ENCODE measurements around the gene WNK4.
A peak's percentile ranks its signal among the peaks of the same experiment; 100 is the strongest.
"Not testable (repeated sequence)": the region's sequence is repeated elsewhere in the genome, so short reads cannot be mapped to it uniquely, and the experiment has no call there.

WNK4 gene

DNA sequence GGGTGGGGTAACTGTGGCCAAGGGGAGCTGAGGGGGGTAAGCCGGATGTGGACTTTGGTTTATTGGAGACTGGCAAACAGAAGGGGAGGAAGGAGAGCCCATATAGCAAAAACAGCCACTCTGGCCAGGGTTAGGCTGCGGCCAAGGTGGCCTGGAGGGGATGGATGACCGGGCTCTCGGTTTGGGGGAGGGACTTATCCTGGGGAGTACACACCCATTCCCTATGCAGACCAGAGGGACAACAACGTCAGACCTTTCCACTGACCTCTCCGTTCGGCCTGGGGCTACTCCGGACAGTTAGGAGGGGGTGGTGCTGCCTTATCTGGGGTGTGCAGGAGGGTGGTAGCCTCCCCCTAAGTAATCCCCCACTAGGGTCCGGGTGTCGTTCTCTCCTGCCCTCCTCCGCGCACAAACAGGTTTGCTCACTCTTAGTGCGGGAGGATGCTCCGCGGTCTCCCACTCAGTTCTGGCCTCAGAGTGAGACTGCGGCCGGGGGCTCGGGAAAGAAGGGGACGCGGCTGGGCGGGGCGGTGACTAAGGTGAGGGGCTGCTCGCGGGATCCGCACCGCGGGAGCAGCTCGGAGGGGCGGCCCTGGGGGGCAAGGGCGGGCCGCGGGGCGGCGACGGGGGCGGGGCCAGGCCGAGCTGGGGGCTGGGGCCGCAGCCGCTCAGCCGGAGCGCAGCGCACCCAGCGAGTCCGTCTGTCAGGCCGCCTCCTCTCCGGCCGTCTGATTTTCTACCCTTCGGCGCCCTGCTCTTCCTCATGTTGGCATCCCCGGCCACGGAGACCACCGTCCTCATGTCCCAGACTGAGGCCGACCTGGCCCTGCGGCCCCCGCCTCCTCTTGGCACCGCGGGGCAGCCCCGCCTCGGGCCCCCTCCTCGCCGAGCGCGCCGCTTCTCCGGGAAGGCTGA is at the start of gene WNK4:
Gene WNK4 (plus strand): TSS at position 675 of the 915 bp plus-strand sequence. CDS start 89 bp downstream, at position 764.
- DNase-seq, result no peak

DNA sequence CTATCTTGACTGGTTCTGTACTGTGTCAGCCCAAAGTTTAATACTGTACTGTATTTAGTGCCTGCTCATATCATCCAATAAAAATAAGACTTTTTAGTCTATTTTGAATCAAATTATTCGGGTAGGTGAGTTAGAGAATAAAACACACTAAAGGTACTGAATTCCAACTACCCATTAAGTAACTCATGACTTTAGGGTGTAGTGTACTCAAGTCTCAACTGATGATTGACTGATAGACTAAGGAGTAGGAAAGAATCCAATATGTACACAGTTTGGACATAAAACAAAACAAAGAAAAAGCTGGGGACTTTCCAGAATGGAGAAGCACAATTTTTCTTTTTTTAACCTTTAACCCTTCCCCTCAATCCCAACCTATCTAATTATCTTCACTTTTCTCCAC is 39.7 kb upstream of the WNK4 start:
- DNase-seq, result no peak

DNA sequence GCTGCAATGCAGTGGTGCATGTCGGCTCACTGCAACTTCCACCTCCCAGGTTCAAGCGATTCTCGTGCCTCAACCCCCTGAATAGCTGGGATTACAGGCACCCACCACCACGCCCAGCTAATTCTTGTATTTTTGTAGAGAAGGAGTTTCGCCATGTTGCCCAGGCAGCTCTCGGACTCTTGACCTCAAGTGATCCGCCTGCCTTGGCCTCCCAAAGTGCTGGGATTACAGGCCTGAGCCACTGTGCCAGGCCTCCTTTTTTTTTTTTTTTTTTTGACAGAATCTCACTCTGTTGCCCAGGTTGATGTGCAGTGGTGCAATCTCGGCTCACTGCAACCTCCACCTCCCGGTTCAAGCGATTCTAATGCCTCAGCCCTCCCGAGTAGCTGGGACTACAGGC is 37.5 kb upstream of the WNK4 start:
- not testable (repeated sequence) for DNase-seq

DNA sequence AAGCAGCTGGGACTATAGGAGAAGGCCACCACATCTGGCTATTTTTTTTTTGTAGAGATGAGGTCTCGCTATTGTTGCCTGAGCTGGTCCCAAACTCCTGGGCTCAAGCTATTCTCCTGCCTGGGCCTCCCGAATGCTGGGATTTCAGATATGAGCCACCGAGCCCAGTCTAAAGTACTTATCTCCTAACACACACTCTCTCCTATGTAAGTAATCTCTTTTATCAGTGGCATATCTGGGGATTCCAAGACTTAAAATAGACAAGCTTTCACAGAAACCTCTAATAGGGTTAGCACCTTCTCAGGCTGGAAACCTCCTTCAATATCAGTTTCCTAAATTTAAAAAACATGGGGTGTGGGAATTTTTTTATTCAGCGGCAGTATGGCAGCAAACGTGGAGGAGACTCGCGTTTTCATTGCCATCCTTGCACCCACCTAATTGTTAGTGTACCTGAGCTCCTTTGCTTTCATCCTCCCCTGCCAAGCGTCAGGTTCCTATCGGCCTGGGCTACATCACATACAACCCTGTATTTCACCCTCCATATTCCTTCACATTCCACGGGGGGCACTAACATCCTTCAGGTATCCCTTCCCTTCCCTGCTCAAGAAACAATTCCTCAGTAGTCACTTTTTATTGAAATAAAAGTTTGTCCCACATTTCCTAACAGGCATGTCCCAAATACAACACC is 36.7 kb upstream of the WNK4 start:
- peak; percentile 78 for DNase-seq

DNA sequence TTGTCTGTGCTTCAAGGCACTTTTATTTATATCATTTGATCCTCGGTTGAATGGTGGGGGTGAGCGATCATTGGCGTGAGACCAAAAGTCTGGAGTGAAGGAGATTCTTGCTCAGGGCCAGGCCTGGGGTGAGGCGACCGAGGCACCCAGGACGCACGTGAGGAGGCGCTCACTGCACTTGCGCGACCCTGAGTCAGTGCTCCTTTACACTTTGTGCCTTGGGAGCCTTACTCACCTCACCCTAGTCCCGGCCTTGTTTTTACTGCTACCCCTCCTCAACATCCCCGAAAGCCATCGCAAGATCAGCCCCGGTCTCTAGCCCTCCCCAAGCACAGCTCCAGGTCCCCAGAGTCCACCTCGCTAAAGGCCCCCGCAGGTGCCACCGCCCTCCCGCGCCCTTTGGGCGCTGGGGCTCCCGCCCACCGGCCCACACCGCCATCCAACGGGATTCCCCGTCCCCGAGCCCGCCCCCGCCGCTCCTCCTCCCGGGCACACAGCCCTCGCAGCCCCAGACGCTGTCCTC is 36.1 kb upstream of the WNK4 start:
- peak; percentile 76 for DNase-seq

DNA sequence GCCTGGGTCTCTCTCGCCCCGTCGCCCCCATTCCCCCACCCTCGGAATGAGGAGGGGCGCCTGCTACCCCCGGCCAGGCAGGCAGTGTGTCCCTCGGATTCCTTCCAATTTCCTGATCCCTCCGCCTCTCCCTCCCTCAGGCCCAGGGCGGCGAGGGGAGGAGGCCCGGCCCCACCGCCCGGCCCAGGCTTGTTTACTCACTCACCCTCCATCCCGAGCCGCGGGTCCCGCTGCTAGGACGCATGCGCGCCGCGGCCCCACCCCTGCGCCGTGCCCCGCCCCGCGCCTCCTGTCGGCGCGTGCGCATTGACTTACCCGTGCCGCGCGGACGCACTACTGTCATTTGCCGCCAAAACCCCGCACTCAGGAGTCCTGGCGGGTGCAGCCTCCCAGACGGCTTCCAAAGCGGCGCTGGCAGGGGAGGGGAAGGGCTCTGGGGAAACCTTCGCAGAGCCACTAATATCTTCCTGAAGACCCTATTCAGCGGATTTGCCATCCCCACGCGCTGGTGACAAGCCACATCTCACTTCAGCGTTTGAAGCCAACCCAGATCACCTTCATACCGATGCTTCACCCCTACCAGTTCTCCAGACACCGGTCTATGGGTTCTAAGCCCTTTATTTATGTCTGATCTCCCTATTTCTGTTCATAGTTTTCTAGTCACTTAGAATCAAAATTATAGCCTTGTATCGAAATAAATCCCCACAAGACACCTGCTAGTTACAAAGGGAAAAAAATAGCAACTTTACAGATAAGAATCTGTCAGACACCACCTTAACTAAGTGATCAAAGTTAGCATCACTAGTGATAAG is 35.4 kb upstream of the WNK4 start, which contains the start of gene EZH1:
Gene EZH1 (minus strand): TSS at position 235 of the 812 bp plus-strand sequence. CDS start 16,099 bp downstream, outside the sequence.
- DNase-seq, result peak; percentile 92

DNA sequence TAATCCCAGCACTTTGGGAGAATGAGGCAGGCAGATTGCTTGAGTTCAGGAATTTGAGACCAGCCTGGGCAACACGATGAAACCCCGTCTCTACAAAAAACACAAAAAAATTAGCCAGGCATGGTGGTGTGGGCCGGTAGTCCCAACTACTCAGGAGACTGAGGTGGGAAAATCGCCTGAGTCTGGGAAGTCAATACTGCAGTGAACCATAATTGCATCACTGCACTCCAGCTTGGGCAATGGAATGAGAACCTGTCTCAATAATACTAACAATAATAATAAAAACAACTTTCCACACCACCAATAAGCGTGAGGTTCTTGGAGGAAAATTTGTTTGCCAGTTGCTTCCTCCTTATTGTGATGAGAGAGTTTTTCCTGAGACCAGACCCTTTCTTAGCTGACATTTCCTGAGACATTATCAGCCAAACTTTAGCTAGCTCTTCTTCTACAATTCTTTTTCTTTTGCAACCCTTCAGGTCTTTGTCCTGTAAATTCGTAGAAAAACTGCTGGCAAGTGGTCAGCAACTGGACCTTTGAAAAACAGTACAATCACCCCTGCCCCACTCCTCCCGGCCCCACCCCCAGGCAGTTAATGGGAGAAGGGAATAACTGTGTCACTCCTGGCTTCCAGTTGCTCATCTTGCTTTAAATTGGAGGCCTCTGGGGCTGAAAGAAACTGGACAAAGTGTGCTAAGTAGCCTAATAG is 32.1 kb upstream of the WNK4 start:
- no peak for DNase-seq

DNA sequence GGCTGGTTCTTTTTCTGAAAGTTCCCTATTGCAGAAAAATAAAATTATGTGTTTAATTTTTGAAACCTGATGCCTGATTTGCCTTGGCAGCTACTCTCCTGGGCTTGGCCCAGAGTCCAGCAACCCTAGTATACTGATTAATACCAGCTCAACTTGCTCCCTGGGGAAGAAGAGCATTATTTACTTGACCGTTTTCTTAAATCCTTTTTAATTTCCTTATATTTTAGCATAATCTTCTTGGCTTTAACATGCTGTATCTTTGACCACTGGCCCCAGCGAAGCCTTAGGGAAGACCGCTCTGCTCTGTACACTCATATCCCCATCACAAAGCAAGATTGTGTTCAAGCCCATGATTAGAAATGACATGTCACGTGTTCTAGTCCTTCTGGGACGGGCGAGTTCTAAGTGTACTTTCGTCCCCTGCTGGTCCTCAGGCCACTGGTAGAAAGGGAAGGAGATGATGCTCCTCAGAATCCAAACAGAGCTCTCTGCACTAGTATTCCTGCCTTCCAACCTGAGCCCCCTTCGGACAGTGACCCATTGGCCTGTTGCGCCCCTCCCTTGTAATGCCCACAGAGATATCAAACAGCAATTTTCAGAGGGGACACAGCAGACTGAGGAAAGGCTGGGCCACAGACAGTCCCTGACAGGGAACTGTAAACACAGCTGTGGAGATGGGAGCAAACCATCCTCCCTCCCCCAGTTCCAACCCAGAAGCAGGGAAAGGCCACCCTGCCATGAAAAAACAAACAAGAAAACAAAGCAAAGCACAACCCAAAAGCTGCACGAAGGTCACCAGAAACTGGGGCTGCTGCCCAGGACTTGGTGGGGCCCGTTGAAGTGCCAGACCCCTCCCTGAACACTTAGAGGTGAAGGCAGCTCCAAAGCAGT is 31.3 kb upstream of the WNK4 start:
- no peak for DNase-seq

DNA sequence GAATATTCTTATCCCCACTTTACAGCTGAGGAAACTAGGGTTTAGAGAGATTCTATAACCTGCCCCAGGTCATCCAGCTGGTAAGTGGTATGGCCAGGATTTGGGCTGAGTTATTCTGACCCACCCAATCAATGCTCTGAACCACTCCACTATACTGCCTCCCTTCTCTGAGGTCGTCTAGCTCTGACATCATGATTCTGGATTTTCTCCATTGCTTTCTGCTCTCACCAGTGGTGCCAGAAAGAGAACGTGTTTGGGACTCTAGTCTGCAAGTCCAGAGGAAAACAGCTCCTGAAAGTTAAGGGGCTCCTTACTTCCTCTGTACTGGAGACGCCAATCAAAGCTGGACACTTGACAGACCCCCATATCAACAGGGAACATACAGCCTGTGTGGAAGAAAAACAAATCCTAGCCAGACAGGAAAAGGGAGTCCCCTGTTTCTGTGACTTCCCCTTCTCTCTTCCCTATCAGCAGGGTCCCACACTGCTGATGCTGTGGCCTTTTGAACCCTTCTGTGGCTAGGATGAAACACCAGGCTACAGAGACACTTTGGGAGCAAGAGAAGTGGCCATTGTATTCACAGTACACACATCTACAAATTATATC is 29.6 kb upstream of the WNK4 start:
- peak; percentile 28 for DNase-seq

DNA sequence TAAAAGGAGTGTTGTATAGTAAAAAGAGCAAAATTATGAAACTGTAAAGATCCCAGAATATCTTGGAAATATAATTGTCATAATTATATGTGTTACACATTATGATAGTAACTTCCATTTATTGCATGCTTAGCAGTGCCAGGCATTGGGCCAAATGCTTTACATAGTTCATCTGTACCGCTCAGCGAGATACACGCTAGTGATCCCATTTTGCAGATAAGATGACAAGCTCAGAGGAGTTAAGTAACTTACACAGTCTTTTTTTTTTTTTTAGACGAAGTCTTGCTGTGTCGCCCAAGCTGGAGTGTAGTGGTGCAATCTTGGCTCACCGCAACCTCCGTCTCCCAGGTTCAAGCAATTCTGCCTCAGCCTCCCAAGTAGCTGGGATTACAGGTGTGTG is 28.8 kb upstream of the WNK4 start:
- peak; percentile 36 for DNase-seq

DNA sequence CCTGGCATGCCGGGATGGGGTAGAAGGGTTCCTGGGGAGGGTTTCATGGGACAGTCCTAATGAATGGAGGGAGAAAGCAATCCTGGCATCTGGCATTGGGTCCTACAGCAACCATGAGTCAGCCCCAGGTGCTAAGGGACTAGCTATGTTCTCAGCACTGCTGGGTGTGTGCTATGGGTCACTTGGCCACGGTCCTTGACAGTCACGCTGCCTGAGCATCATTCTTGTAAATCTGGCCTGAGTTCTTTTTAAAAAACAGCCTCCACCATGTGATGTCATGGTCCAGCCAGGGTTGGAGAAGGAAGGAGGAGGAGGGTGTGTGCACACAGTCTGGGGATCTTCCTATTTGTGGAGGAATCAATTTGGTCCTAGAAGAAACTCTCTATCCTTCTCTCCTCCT is 25.6 kb upstream of the WNK4 start:
- no peak for DNase-seq

DNA sequence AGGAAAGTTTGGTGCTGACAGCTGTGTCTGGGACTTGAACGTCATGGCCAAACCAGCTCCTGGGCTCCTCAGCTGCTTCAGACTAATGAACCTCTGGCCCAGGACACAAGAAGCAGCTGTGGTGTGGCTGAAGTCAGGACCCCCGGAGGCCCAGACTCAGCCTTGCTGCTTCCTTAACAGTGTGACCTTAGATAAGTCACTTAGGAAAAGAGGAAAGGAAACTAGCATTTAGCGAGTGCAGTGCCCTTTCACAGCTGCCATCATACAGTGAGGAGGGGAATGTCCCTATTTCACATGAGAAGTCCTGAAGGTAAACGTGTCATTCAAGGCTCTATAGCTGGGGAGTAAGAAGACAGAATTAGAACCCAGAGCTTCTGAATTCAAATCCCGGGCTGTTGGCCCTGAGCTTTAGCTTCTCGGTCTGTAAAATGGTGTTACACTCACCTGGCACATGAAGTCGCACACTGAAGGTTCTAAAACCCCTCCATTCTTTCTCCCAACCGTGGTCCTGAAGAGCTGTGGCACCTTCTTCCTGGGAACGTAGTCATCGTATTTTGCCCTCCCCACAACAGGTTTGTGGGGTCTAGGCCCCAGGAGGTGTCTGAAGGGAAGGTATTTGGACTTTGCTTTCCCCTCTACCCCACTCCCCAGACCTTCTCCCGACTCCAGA is 20.3 kb upstream of the WNK4 start:
- DNase-seq, result no peak

DNA sequence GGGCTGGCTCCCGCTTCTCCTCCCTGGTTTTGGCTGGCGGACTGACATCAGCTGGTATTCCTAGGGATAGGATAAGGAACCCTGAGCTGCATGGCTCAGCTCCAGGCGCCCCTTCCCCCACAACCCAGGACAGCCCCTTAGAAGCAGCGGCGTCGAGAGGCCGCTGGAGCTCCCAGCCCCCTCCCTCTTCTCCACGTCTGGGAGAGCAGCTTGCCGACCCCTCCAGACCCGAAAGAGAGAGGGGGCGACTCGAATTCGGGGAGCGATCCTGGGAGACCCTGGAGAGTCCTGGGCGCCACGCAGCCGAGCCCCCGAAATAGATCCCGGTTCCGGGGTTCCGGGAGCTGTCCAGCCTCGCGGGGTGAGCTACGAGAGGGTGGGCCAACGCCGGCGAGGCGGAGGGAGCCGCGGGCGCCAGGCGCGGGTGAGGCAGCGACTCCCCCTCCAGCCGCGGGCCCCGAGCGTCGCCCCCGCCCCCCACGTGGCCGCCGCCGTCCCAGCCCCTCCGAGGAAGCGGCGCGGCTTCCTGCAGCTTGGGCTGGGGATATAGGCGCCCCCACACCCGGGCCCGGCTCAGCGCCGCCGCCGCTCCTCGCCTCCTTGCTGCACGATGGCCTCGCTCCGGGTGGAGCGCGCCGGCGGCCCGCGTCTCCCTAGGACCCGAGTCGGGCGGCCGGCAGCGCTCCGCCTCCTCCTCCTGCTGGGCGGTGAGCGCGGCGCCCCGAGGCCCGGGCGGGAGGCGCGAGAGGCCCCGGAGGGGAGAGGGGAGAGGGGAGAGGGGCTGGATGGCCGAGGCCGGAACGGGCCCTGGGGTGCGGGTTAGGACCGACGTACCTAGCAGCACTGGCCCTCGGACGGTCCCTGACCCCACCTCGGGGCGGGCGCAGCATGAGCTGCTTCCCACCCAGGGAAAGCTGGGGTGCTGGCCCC is 19.5 kb upstream of the WNK4 start, which contains the start of gene RAMP2:
Gene RAMP2 (plus strand): TSS at position 576 of the 930 bp plus-strand sequence. CDS start 35 bp downstream, at position 611.
- DNase-seq, result no peak

DNA sequence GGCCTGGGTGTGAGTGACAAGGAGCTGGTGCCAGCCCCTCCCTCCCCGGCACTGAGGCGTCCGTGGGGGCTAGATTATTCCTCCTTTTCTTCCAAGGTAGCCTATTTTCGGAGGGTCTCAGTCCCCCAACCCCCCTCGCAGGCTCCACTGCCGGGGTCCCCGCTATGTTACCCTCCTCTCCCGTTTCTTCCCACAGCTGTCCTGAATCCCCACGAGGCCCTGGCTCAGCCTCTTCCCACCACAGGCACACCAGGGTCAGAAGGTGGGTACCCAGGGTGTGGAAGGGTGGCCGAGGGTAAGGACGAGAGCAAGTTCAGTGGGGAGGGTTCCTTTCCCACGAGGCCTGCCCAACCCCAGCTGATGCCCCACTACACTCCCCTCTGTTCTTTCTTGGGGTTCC is 18.8 kb upstream of the WNK4 start:
- DNase-seq, result no peak

DNA sequence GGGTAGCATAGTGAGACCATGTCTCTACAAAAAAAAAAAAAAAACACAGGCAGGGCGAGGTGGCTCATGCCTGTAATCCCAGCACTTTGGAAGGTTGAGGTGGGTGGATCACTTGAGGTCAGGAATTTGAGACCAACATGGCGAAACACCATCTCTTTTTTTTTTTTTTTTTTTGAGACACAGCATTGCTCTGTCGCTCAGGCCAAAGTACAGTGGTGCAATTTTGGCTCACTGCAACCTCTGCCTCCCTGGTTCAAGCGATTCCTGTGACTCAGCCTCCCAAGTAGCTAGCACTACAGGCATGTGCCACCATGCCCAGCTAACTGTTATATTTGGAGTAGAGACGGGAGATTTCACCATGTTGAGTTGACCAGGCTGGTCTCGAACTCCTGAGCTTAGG is 14.3 kb upstream of the WNK4 start:
- DNase-seq, result no peak

DNA sequence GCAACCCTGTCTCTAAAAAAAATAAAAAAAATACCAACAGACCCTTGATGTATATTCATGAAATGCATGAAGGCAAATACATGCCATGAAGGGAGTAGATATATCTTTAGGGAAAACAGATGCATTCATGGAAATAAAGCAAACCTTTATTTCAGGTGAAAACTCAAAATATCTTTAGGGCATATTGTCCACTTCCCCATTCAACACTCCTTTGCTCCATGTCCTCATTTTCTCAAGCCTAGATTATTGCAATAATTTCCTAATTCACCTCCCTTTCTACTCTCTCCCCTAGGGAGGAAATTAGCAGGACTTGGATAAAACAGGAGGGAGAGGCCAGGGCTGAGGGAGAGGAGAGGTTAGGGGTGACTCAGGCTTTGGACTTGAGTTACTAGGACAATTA is 12.9 kb upstream of the WNK4 start:
- DNase-seq, result no peak

DNA sequence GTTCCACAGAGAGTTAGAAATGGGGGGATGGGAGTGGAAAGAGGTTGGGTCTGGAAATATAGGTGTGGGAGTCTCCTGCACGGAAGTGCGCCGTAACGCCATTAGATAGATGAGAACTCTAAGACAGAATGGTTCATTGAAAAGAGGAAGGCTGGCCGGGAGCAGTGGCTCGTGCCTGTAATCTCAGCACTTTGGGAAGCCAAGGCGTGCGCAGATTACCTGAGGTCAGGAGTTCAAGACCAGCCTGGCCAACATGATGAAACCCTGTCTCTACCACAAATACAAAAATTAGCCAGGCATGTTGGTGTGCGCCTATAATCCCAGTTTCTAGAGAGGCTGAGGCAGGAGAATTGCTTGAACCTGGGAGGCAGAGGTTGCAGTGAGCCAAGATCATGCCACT is 12.4 kb upstream of the WNK4 start:
- not testable (repeated sequence) for DNase-seq

DNA sequence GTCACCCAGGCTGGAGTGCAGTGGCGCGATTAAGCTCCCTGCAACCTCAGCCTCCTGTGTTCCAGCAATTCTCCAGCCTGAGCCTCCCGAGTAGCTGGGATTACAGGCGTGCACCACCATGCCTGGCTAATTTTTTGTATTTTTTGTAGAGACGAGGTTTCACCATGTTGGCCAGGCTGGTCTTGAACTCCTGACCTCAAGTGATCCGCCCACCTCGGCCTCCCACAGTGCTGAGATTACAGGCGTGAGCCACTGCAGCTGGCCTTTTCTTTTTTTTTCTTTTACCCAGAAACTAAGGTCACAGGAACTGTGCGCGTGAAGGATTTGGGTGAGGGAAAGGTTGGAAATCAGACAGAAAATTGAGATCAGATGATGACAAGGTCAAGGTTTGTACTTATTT is 10.4 kb upstream of the WNK4 start:
- not testable (repeated sequence) for DNase-seq

DNA sequence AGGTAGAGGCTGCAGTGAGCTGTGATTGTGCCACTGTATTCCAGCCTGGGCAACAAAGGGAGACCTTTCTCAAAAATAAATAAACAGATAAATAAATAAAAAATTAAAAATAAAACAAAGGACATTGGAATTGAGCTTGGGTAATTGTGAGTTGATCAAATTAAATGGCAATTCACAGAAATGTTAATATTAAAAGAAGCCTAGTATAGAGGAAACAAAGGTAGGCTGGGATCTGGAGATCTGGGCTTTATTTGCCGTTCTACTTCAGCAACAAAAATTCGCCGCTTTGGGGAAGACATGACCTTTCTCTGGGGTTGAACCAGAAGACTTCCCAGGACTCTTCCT is 7.5 kb upstream of the WNK4 start:
- DNase-seq, result no peak
